ENCODE measurements around the gene RMC1. TPM values are rescaled to one million over a fixed set of nuclear protein-coding genes. Genes with fewer than 3 reads are reported as not detected.

RMC1 gene
- total RNA-seq, 1 experiment from 2014 or later, result 15.1 TPM

GRCh38 chr18:23534276-23534675, 31.0 kb downstream of the RMC1 start:
- DNase-seq, result no peak
- peaks cover 55% of the 10 kb centered on the region for H3K36me3 ChIP-seq (replicated peaks; ENCODE audit: control insufficient read depth, insufficient read depth, low read length)
- no peak overlapping the region for H3K4me3 ChIP-seq (ENCODE audit: insufficient read depth, low read depth, low read length)
- no peaks in the 10 kb centered on the region for H3K27me3 ChIP-seq (ENCODE audit: control insufficient read depth, insufficient read depth, low read length)

GRCh38 chr18:23536204-23536603, 32.9 kb downstream of the RMC1 start:
- DNase-seq, result no peak
- no peak overlapping the region for H3K4me3 ChIP-seq (ENCODE audit: insufficient read depth, low read depth, low read length)
- peaks cover 55% of the 10 kb centered on the region for H3K36me3 ChIP-seq (replicated peaks; ENCODE audit: control insufficient read depth, insufficient read depth, low read length)
- no peaks in the 10 kb centered on the region for H3K27me3 ChIP-seq (ENCODE audit: control insufficient read depth, insufficient read depth, low read length)

GRCh38 chr18:23537274-23537673, 34.0 kb downstream of the RMC1 start:
- H3K4me3 ChIP-seq (ENCODE audit: insufficient read depth, low read depth, low read length), result no peak overlapping the region
- H3K36me3 ChIP-seq (replicated peaks; ENCODE audit: control insufficient read depth, insufficient read depth, low read length), result peaks cover 53% of the 10 kb centered on the region
- H3K27me3 ChIP-seq (ENCODE audit: control insufficient read depth, insufficient read depth, low read length), result no peaks in the 10 kb centered on the region
- no peak for DNase-seq

- H3K27me3 ChIP-seq (ENCODE audit: control insufficient read depth, insufficient read depth, low read length), result no peaks in the 10 kb centered on the region
- H3K36me3 ChIP-seq (replicated peaks; ENCODE audit: control insufficient read depth, insufficient read depth, low read length), result peaks cover 55% of the 10 kb centered on the region
- no peak overlapping the region for H3K4me3 ChIP-seq (ENCODE audit: insufficient read depth, low read depth, low read length)
- no peak for DNase-seq
These were observed 34.7 kb downstream of the RMC1 start for GRCh38 chr18:23538001-23538400.

- H3K27me3 ChIP-seq (ENCODE audit: control insufficient read depth, insufficient read depth, low read length), result no peaks in the 10 kb centered on the region
- no peak overlapping the region for H3K4me3 ChIP-seq (ENCODE audit: insufficient read depth, low read depth, low read length)
- DNase-seq, result no peak
- peaks cover 57% of the 10 kb centered on the region for H3K36me3 ChIP-seq (replicated peaks; ENCODE audit: control insufficient read depth, insufficient read depth, low read length)
These were observed 35.6 kb downstream of the RMC1 start for GRCh38 chr18:23538870-23539269.

- H3K27me3 ChIP-seq (ENCODE audit: control insufficient read depth, insufficient read depth, low read length), result no peaks in the 10 kb centered on the region
- no peak overlapping the region for H3K4me3 ChIP-seq (ENCODE audit: insufficient read depth, low read depth, low read length)
- peaks cover 57% of the 10 kb centered on the region for H3K36me3 ChIP-seq (replicated peaks; ENCODE audit: control insufficient read depth, insufficient read depth, low read length)
- DNase-seq, result no peak
These were observed 36.0 kb downstream of the RMC1 start for GRCh38 chr18:23539296-23539695.

GRCh38 chr18:23539911-23540525, 36.7 kb downstream of the RMC1 start:
- DNase-seq, result no peak
- H3K27me3 ChIP-seq (ENCODE audit: control insufficient read depth, insufficient read depth, low read length), result no peaks in the 10 kb centered on the region
- peaks cover 54% of the 10 kb centered on the region for H3K36me3 ChIP-seq (replicated peaks; ENCODE audit: control insufficient read depth, insufficient read depth, low read length)
- no peak overlapping the region for H3K4me3 ChIP-seq (ENCODE audit: insufficient read depth, low read depth, low read length)

GRCh38 chr18:23540867-23541266, 37.6 kb downstream of the RMC1 start:
- Histone ChIP-seq H3K36me3 (replicated peaks; ENCODE audit: control insufficient read depth, insufficient read depth, low read length) (peaks cover 46% of the 10 kb centered on the region), H3K4me3 (ENCODE audit: insufficient read depth, low read depth, low read length) (no peak overlapping the region), H3K27me3 (ENCODE audit: control insufficient read depth, insufficient read depth, low read length) (no peaks in the 10 kb centered on the region)
- DNase-seq, result no peak

GRCh38 chr18:23541349-23542093, 38.2 kb downstream of the RMC1 start:
- Histone ChIP-seq H3K4me3 (ENCODE audit: insufficient read depth, low read depth, low read length) (no peak overlapping the region), H3K36me3 (replicated peaks; ENCODE audit: control insufficient read depth, insufficient read depth, low read length) (peaks cover 48% of the 10 kb centered on the region), H3K27me3 (ENCODE audit: control insufficient read depth, insufficient read depth, low read length) (no peaks in the 10 kb centered on the region)
- DNase-seq, result no peak

GRCh38 chr18:23542461-23542860, 39.1 kb downstream of the RMC1 start:
- no peak for DNase-seq
- H3K36me3 ChIP-seq (replicated peaks; ENCODE audit: control insufficient read depth, insufficient read depth, low read length), result peaks cover 44% of the 10 kb centered on the region
- H3K27me3 ChIP-seq (ENCODE audit: control insufficient read depth, insufficient read depth, low read length), result no peaks in the 10 kb centered on the region
- H3K4me3 ChIP-seq (ENCODE audit: insufficient read depth, low read depth, low read length), result no peak overlapping the region

- Histone ChIP-seq H3K4me3 (ENCODE audit: insufficient read depth, low read depth, low read length) (no peak overlapping the region), H3K36me3 (replicated peaks; ENCODE audit: control insufficient read depth, insufficient read depth, low read length) (peaks cover 28% of the 10 kb centered on the region), H3K27me3 (ENCODE audit: control insufficient read depth, insufficient read depth, low read length) (no peaks in the 10 kb centered on the region)
- DNase-seq, result no peak
These were observed 42.0 kb downstream of the RMC1 start for GRCh38 chr18:23545247-23545789.

- Histone ChIP-seq H3K4me3 (ENCODE audit: insufficient read depth, low read depth, low read length) (no peak overlapping the region), H3K36me3 (replicated peaks; ENCODE audit: control insufficient read depth, insufficient read depth, low read length) (peaks cover 29% of the 10 kb centered on the region), H3K27me3 (ENCODE audit: control insufficient read depth, insufficient read depth, low read length) (no peaks in the 10 kb centered on the region)
- no peak for DNase-seq
These were observed 44.0 kb downstream of the RMC1 start for GRCh38 chr18:23547306-23547705.

- H3K27me3 ChIP-seq (ENCODE audit: control insufficient read depth, insufficient read depth, low read length), result no peaks in the 10 kb centered on the region
- no peak for DNase-seq
- H3K4me3 ChIP-seq (ENCODE audit: insufficient read depth, low read depth, low read length), result no peak overlapping the region
- H3K36me3 ChIP-seq (replicated peaks; ENCODE audit: control insufficient read depth, insufficient read depth, low read length), result peaks cover 29% of the 10 kb centered on the region
These were observed 44.5 kb downstream of the RMC1 start for GRCh38 chr18:23547846-23548245.

GRCh38 chr18:23548275-23548674, 45.0 kb downstream of the RMC1 start:
- H3K27me3 ChIP-seq (ENCODE audit: control insufficient read depth, insufficient read depth, low read length), result no peaks in the 10 kb centered on the region
- H3K4me3 ChIP-seq (ENCODE audit: insufficient read depth, low read depth, low read length), result no peak overlapping the region
- H3K36me3 ChIP-seq (replicated peaks; ENCODE audit: control insufficient read depth, insufficient read depth, low read length), result peaks cover 27% of the 10 kb centered on the region
- DNase-seq, result no peak

- H3K4me3 ChIP-seq (ENCODE audit: insufficient read depth, low read depth, low read length), result no peak overlapping the region
- peaks cover 27% of the 10 kb centered on the region for H3K36me3 ChIP-seq (replicated peaks; ENCODE audit: control insufficient read depth, insufficient read depth, low read length)
- no peaks in the 10 kb centered on the region for H3K27me3 ChIP-seq (ENCODE audit: control insufficient read depth, insufficient read depth, low read length)
- no peak for DNase-seq
These were observed 45.4 kb downstream of the RMC1 start for GRCh38 chr18:23548719-23549118.

Data from H7 (cell line).